Upper lobe of left lung (tissue), 6 donors: ENCODE measurements around the gene SEZ6L2. TPM values are rescaled to one million over a fixed set of nuclear protein-coding genes. Genes with fewer than 3 reads are reported as not detected.

Source experiments
- ATAC-seq, 2 donors: fragments of 200-7000 bp; cut with Tn5 transposase; one replicate each; pipeline ENCODE4 v1.9.1; 2022; ENCODE audit warnings: mild to moderate bottlenecking in 2 of 2, moderate library complexity in 2 of 2; ENCODE audit not compliant: low FRiP score in 2 of 2
- DNase-seq, 2 donors: peaks; one replicate each; pipeline ENCODE4 v3.0.0-alpha.2; 2019 to 2020
- H3K27ac ChIP-seq, 4 donors: fragments of 200-600 bp; sonication (generic); one replicate each; pipeline ENCODE4 v1.5.1; 2016 to 2019
- H3K27me3 ChIP-seq, 4 donors: fragments of 200-600 bp; sonication (generic); one replicate each; pipeline ENCODE4 v1.5.1; 2017 to 2019
- H3K36me3 ChIP-seq, 4 donors: fragments of 200-600 bp; sonication (generic); one replicate each; pipeline ENCODE4 v1.5.1; 2016 to 2019
- H3K4me1 ChIP-seq, 4 donors: fragments of 200-600 bp; sonication (generic); one replicate each; pipeline ENCODE4 v1.5.1; 2018 to 2019
- H3K4me3 ChIP-seq, 4 donors: fragments of 200-600 bp; sonication (generic); one replicate each; pipeline ENCODE4 v1.5.1; 2017 to 2019; ENCODE audit warnings: mild to moderate bottlenecking in 2 of 4, moderate library complexity in 1 of 4
- H3K9me3 ChIP-seq, 4 donors: fragments of 200-600 bp; sonication (generic); one replicate each; pipeline ENCODE4 v1.5.1; 2018 to 2019
- EP300 ChIP-seq, 4 donors: sonication (generic); formaldehyde crosslinking; IDR thresholded peaks; one replicate each; pipeline ENCODE4 v1.5.1; 2017; ENCODE audit warnings: antibody characterized with exemption in 4 of 4, control low read depth in 2 of 4
- POLR2A ChIP-seq, 4 donors: fragments of 450-650 bp; IDR thresholded peaks; one replicate each; pipeline ENCODE4 v1.5.1; 2016 to 2017; ENCODE audit warnings: antibody characterized with exemption in 4 of 4, mild to moderate bottlenecking in 2 of 4
- POLR2AphosphoS5 ChIP-seq, 2 donors: sonication (generic); formaldehyde crosslinking; IDR thresholded peaks; one replicate each; pipeline ENCODE4 v1.5.1; 2017; ENCODE audit warnings: antibody characterized with exemption in 2 of 2
- WGBS, 2 donors: methylation state at CpG; one replicate each; pipeline ENCODE4 v1.1.5; 2017 to 2018; 5-methylcytosine and 5-hydroxymethylcytosine counted together
- total RNA-seq, 6 donors: library from RNA; depleted of rRNA in 4 of 6; stranded (reverse); fragments of >200 nt in 4 of 6; gene quantifications; one replicate each; pipeline versions ENCODE4 v1.1.0 to v1.2.1, GENCODE V29; 2016 to 2021
- TF ChIP-seq, protein P1 (sequence below), 6 experiments: fragments of 450-650 bp in 4 of 6; fragments of 200-600 bp in 2 of 6; sonication (generic) in 2 of 6; IDR thresholded peaks; one replicate each; pipeline ENCODE4 v1.5.1; 2016 to 2019; ENCODE audit warnings: antibody characterized with exemption in 6 of 6
- donor health status: DM: no; HTN: no; CAD: no; lungs with moderate emphysema.
- donor health status: DM: no; HTN: yes; CAD: no; lungs with severe emphysema.

Gene SEZ6L2
- total RNA-seq, 6 donors from 2014 or later, result 4.2 to 13.5 (median 8.2) TPM

DNA sequence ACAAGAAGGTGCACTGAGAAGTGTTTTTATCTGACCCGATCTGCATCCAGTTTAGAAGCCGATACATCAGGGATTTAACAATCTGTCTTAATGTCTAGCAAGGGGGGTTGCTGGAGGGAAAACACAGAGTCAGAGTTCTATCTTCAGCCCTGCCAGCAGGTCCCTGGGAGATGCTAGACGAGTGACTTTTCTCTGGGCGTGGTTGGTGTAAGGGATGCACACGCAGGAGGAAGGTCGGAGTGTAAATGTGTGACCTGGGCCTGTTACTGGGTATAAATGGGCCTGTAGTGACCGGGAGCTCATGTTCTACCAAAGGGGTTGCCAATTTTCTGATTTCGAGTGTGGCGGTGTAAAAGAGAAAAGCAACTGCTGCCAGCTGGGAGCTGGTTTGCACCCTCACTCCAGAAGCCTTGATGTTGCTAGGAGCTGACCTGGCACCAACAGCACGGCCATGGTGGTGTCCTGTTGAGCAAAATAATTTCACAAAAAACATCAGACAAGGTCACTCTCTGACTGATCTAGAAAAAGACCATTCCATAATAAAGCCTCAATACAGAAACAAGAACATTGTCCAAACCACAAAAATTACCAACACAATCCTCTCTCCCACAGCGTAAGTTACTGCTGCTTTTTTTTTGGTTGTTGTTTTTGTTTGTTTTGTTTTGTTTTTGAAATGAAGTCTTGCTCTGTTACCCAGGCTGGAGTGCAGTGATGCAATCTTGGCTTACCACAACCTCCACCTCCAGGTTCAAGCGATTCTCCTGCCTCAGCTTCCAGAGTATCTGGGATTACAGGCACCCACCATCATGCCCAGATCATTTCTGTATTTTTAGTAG lies 27.9 kb upstream of the SEZ6L2 start:
- Histone ChIP-seq H3K27me3 (no peaks in the 10 kb centered on the region), H3K36me3 (peaks cover 4 to 14% (median 6%) of the 10 kb centered on the region in 4 donors), H3K9me3 (no peaks in the 10 kb centered on the region), H3K27ac (peak overlapping the region; percentile 79 to 91 (median 90)), H3K4me1 (peaks cover 21 to 24% (median 22%) of the 10 kb centered on the region in 4 donors), H3K4me3 (peak overlapping the region in 3 of 4 donors; percentile 80 to 100 (median 88))
- no peak for TF ChIP-seq EP300 (IDR thresholded peaks at IDR 0.05)
- TF ChIP-seq POLR2A (IDR thresholded peaks at IDR 0.05), result no peak
- no peak for TF ChIP-seq POLR2AphosphoS5 (IDR thresholded peaks at IDR 0.05)
- TF ChIP-seq, protein P1, sequence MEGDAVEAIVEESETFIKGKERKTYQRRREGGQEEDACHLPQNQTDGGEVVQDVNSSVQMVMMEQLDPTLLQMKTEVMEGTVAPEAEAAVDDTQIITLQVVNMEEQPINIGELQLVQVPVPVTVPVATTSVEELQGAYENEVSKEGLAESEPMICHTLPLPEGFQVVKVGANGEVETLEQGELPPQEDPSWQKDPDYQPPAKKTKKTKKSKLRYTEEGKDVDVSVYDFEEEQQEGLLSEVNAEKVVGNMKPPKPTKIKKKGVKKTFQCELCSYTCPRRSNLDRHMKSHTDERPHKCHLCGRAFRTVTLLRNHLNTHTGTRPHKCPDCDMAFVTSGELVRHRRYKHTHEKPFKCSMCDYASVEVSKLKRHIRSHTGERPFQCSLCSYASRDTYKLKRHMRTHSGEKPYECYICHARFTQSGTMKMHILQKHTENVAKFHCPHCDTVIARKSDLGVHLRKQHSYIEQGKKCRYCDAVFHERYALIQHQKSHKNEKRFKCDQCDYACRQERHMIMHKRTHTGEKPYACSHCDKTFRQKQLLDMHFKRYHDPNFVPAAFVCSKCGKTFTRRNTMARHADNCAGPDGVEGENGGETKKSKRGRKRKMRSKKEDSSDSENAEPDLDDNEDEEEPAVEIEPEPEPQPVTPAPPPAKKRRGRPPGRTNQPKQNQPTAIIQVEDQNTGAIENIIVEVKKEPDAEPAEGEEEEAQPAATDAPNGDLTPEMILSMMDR (IDR thresholded peaks at IDR 0.05), result no peak
- DNase-seq, result no peak
- no peak for ATAC-seq
- 70 to 71% methylated on average over 12 of the region's 12 CpGs for WGBS, 2 donors

DNA sequence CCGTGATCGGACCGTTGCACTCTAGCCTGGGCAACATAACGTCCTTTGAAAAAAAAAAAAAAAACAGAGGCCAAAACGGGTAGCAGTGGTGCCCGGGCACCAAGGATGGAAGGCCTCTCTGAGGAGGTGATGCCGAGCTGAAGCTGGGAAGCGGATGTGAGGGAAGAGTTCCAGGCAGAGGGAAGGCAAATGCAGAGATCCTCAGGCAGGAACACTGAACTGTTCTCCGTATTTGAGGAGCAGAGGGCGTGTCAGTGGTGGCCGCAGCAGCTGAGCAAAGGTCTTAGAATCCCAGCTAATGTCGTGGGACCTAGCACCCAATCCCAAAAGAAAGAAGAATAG lies 27.3 kb upstream of the SEZ6L2 start:
- ATAC-seq, result peak; percentile 28 to 53
- no peak for TF ChIP-seq EP300 (IDR thresholded peaks at IDR 0.05)
- no peak for TF ChIP-seq POLR2A (IDR thresholded peaks at IDR 0.05)

DNA sequence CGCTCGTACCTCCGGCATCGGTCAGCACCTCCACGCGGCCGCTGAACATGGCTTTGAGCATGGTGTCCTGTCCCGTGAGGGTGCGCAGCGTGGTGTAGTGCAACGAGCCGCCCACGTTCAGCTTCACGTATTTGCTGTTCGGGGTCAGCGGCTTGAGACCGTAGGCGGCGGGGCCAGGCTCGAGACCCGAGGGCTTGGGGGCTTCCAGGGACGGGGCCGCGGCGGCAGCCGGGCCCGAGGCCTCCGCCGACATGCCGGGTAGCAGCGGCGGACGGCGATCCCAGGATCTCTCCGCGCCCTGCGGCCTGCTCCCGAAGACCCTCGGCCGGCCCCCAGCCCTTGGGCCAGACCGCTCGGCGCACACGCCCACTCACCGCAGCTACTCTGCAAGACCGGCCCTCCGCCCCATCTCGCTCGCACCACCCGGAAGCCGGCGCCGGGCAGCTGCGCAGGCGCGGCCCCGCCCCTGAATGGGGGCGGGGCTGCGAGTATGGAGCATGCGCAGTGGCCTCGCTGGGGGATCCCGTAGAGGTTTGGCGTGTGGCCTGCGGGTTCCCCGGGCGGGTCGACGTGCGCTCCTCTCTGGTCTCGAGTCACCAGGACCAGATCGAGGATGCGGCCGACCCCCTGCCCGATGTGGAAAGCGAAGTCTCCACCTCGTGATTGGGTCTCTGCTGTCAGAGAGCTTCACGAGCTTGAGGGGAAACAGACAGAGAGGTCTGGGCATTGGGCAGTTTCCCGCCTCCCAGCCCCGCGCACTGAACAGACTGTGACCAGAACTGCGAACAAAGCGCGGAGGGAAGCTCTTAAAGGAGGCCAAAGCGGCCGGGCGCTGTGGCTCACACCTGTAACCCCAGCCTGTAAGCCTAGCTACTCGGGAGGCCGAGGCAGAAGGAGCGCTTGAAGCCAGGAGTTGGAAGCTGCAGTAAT lies 26.7 kb upstream of the SEZ6L2 start, which contains the start of gene KCTD13:
KCTD13 (minus strand) TSS at position 446 of the 930 bp plus-strand sequence; CDS start at position 253, 193 bp downstream.
- ATAC-seq, result peak; percentile 97 to 99
- no peaks in the 10 kb centered on the region for H3K27me3 ChIP-seq
- no peaks in the 10 kb centered on the region for H3K9me3 ChIP-seq
- TF ChIP-seq POLR2AphosphoS5 (IDR thresholded peaks at IDR 0.05) (peak; percentile 85 to 91), POLR2A (IDR thresholded peaks at IDR 0.05) (peak in 3 of 4 donors; percentile 54 to 93 (median 61)), EP300 (IDR thresholded peaks at IDR 0.05) (no peak)
- TF ChIP-seq, protein P1 (IDR thresholded peaks at IDR 0.05), result peak in 1 of 6 experiments; percentile 5
- peaks cover 21 to 24% (median 22%) of the 10 kb centered on the region in 4 donors for H3K4me1 ChIP-seq
- H3K27ac ChIP-seq, result peak within 1 kb of the TSS; percentile 79 to 91 (median 90)
- peaks cover 4 to 26% (median 10%) of the 10 kb centered on the region in 4 donors for H3K36me3 ChIP-seq
- peak within 1 kb of the TSS; percentile 71 to 100 (median 84) for H3K4me3 ChIP-seq
- 1 to 2% methylated on average over 23 to 35 of the region's 89 CpGs for WGBS, 2 donors
- peak; percentile 90 to 97 for DNase-seq

More for the DNA sequence above, 27.3 kb upstream of the SEZ6L2 start:
- Histone ChIP-seq H3K9me3 (no peaks in the 10 kb centered on the region), H3K27me3 (no peaks in the 10 kb centered on the region), H3K4me3 (peak overlapping the region; percentile 71 to 100 (median 84)), H3K36me3 (peaks cover 4 to 20% (median 8%) of the 10 kb centered on the region in 4 donors), H3K27ac (peak overlapping the region; percentile 79 to 91 (median 90)), H3K4me1 (peaks cover 21 to 24% (median 22%) of the 10 kb centered on the region in 4 donors)
- 4 to 7% methylated on average over 12 of the region's 12 CpGs for WGBS, 2 donors
- peak in 1 of 2 donors; percentile 32 for DNase-seq

DNA sequence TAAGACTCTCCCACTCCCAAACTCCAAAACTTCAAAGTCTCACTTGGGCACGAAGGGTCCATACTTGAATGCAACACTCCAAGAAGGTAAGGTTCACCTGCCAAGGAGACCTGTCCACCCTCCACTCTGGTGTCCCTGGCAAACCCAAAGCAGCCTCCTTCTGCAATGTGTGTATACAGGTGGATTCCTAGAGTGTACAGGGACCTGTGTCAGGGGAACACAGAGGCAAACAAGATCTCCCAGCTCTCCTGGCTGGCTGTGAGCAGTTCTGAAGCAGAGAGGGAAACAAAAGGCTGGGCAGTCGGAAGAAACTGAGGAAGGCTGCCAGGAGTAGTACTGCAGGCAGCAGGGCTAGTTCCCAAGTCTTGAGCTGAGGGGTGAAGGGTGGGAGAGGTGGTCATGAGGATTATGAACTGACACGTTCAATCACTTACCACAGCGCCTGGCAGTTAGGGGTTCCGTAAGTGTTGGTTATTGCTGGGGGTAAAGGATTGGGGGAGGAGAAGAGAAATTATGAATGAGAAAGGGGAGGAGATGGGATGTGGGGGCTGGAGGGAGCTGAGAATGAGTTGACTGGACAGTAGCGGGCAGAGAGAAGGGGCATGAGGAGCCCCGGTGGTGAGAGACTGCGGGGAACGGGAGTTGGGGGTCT lies 25.9 kb upstream of the SEZ6L2 start:
- TF ChIP-seq EP300 (IDR thresholded peaks at IDR 0.05) (no peak), POLR2A (IDR thresholded peaks at IDR 0.05) (no peak), POLR2AphosphoS5 (IDR thresholded peaks at IDR 0.05) (no peak)
- TF ChIP-seq, protein P1 (IDR thresholded peaks at IDR 0.05), result no peak
- no peak for ATAC-seq
- Histone ChIP-seq H3K27ac (peak overlapping the region; percentile 79 to 91 (median 90)), H3K36me3 (peaks cover 5 to 34% (median 12%) of the 10 kb centered on the region in 4 donors), H3K4me3 (peak overlapping the region; percentile 71 to 100 (median 84)), H3K9me3 (no peaks in the 10 kb centered on the region), H3K4me1 (peaks cover 21 to 28% (median 22%) of the 10 kb centered on the region in 4 donors), H3K27me3 (no peaks in the 10 kb centered on the region)
- DNase-seq, result no peak
- 8 to 11% methylated on average over 9 of the region's 9 CpGs for WGBS, 2 donors
